Endothelial cell (in vitro differentiated cells): ENCODE results near the gene TMEM238L. TPM values are rescaled to one million over a fixed set of nuclear protein-coding genes. Genes with fewer than 3 reads are reported as not detected.

Experiments
- DNase-seq: peaks from one replicate; pipeline ENCODE4 v3.0.0; 2021; ENCODE audit warnings: low spot score
- H3K27ac Mint-ChIP-seq: one replicate; pipeline ENCODE4 v1.8.0; 2021; ENCODE audit warnings: mixed read lengths, inconsistent platforms; ENCODE audit not compliant: unreplicated experiment
- H3K27me3 Mint-ChIP-seq: one replicate; pipeline ENCODE4 v1.8.0; 2021; ENCODE audit warnings: mild to moderate bottlenecking, moderate library complexity, mixed read lengths, inconsistent platforms; ENCODE audit not compliant: unreplicated experiment
- H3K36me3 Mint-ChIP-seq: one replicate; pipeline ENCODE4 v1.8.0; 2021; ENCODE audit warnings: mild to moderate bottlenecking, low read depth, mixed read lengths, inconsistent platforms; ENCODE audit not compliant: unreplicated experiment
- H3K4me1 Mint-ChIP-seq: one replicate; pipeline ENCODE4 v1.8.0; 2021; ENCODE audit warnings: mild to moderate bottlenecking, mixed read lengths, inconsistent platforms; ENCODE audit not compliant: unreplicated experiment
- H3K4me3 Mint-ChIP-seq: one replicate; pipeline ENCODE4 v1.8.0; 2021; ENCODE audit warnings: mild to moderate bottlenecking, mixed read lengths, inconsistent platforms; ENCODE audit not compliant: unreplicated experiment
- H3K9me3 Mint-ChIP-seq: one replicate; pipeline ENCODE4 v1.8.0; 2021; ENCODE audit warnings: mixed read lengths, inconsistent platforms; ENCODE audit not compliant: unreplicated experiment
- total RNA-seq: library from RNA; stranded (reverse); fragmentation: NEBNext Ultra II Directional; extraction: Animal tissue kit (Norgen Biotek cat#: 25700); gene quantifications from one replicate; pipeline ENCODE4 v1.2.1, GENCODE V29; 2021; ENCODE audit not compliant: unreplicated experiment
- TF ChIP-seq, protein P1 (sequence below): fragments of 200-600 bp; sonication (generic); IDR thresholded peaks from one replicate; pipeline ENCODE4 v1.5.0; 2021; ENCODE audit warnings: antibody characterized with exemption; ENCODE audit not compliant: unreplicated experiment

TMEM238L gene
- total RNA-seq, 1 donor from 2014 or later, result not detected

DNA sequence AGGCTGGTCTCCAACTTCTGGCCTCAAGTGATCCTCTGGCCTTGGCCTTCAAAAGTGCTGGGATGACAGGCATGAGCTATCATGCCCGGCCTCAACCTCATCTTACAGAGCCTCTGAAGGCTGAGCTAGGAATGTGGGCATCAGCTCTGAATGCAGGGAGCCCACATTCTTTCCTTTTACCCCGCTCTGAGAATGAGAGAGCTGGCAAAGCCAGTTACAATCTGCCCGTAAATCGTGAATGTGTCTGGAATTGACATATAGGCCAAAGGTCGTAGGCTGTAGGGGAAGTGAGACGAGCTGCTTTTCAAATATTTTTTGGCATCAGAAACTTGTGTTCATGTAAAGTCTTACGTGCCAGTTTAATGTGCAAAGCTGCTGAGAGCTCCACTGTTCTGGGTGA, 4.5 kb downstream of the TMEM238L start:
- no peak overlapping the region for H3K27ac Mint-ChIP-seq
- TF ChIP-seq, protein P1, sequence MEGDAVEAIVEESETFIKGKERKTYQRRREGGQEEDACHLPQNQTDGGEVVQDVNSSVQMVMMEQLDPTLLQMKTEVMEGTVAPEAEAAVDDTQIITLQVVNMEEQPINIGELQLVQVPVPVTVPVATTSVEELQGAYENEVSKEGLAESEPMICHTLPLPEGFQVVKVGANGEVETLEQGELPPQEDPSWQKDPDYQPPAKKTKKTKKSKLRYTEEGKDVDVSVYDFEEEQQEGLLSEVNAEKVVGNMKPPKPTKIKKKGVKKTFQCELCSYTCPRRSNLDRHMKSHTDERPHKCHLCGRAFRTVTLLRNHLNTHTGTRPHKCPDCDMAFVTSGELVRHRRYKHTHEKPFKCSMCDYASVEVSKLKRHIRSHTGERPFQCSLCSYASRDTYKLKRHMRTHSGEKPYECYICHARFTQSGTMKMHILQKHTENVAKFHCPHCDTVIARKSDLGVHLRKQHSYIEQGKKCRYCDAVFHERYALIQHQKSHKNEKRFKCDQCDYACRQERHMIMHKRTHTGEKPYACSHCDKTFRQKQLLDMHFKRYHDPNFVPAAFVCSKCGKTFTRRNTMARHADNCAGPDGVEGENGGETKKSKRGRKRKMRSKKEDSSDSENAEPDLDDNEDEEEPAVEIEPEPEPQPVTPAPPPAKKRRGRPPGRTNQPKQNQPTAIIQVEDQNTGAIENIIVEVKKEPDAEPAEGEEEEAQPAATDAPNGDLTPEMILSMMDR, result no peak
- no peaks in the 10 kb centered on the region for H3K9me3 Mint-ChIP-seq
- no peaks in the 10 kb centered on the region for H3K36me3 Mint-ChIP-seq
- H3K4me1 Mint-ChIP-seq, result no peaks in the 10 kb centered on the region
- H3K27me3 Mint-ChIP-seq, result no peaks in the 10 kb centered on the region
- no peak for DNase-seq
- H3K4me3 Mint-ChIP-seq, result no peak overlapping the region

- Mint-ChIP-seq H3K36me3 (no peaks in the 10 kb centered on the region), H3K9me3 (no peaks in the 10 kb centered on the region), H3K4me1 (no peaks in the 10 kb centered on the region), H3K4me3 (no peak overlapping the region), H3K27me3 (no peaks in the 10 kb centered on the region), H3K27ac (no peak overlapping the region)
- TF ChIP-seq, protein P1, result no peak
- DNase-seq, result no peak
These were observed 5.0 kb downstream of the TMEM238L start for GRCh38 chr17:10798910-10799309.

DNA sequence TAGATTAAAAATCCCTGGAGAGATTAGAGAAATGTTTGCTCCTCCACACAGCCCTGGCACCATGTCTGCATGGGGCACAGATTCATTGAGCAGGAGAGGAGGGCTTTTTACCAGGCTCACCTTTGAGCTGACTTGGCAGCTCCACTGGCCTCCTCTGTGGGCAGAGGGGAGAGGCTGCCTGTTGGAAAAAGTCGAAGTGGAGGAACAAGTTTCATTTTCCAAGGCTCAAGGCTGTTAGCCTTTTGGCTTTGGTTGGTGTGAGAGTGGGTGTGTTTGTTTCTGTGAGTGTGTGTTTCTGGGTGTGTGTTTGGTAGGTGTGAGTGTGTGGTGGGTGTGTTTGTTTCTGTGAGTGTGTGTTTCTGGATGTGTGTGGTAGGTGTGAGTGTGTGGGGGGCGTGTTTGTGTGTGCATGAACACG, 5.6 kb downstream of the TMEM238L start:
- H3K9me3 Mint-ChIP-seq, result no peaks in the 10 kb centered on the region
- no peak for DNase-seq
- TF ChIP-seq, protein P1, result no peak
- H3K27ac Mint-ChIP-seq, result no peak overlapping the region
- H3K4me3 Mint-ChIP-seq, result no peak overlapping the region
- H3K4me1 Mint-ChIP-seq, result no peaks in the 10 kb centered on the region
- no peaks in the 10 kb centered on the region for H3K36me3 Mint-ChIP-seq
- no peaks in the 10 kb centered on the region for H3K27me3 Mint-ChIP-seq

GRCh38 chr17:10797476-10798328, 6.2 kb downstream of the TMEM238L start:
- H3K9me3 Mint-ChIP-seq, result no peaks in the 10 kb centered on the region
- H3K4me3 Mint-ChIP-seq, result no peak overlapping the region
- no peak for DNase-seq
- H3K27me3 Mint-ChIP-seq, result no peaks in the 10 kb centered on the region
- no peaks in the 10 kb centered on the region for H3K4me1 Mint-ChIP-seq
- TF ChIP-seq, protein P1, result no peak
- no peaks in the 10 kb centered on the region for H3K36me3 Mint-ChIP-seq
- no peak overlapping the region for H3K27ac Mint-ChIP-seq

GRCh38 chr17:10793816-10794215, 10.1 kb downstream of the TMEM238L start:
- no peaks in the 10 kb centered on the region for H3K9me3 Mint-ChIP-seq
- no peak for DNase-seq

More at GRCh38 chr17:10793816-10794215, 10.1 kb downstream of the TMEM238L start:
- Mint-ChIP-seq H3K27ac (no peak overlapping the region), H3K27me3 (no peaks in the 10 kb centered on the region), H3K4me3 (no peak overlapping the region), H3K36me3 (no peaks in the 10 kb centered on the region), H3K4me1 (no peaks in the 10 kb centered on the region)
- TF ChIP-seq, protein P1, result no peak
